Posterior cingulate gyrus (tissue), 11 donors: ENCODE results near the gene RNF145.
A peak's percentile ranks its signal among the peaks of the same experiment; 100 is the strongest.
"Not testable (repeated sequence)": the region's sequence is repeated elsewhere in the genome, so short reads cannot be mapped to it uniquely, and the experiment has no call there.

Experiments
- DNase-seq, 10 donors: peaks; one replicate each; pipeline versions ENCODE4 v3.0.0 to v3.0.0-alpha.2; 2020 to 2021; ENCODE audit warnings: mixed read lengths in 3 of 10
- intact Hi-C: fragments of 100-400 bp; cut with DNase I; formaldehyde crosslinking; loops from one replicate; pipeline ENCODE4 v1.15.1; 2023

Gene RNF145

GRCh38 chr5:159123189-159123588 lies 86.2 kb downstream of the RNF145 start:
- intact Hi-C loops: no loop called here
- DNase-seq: no peak

DNA sequence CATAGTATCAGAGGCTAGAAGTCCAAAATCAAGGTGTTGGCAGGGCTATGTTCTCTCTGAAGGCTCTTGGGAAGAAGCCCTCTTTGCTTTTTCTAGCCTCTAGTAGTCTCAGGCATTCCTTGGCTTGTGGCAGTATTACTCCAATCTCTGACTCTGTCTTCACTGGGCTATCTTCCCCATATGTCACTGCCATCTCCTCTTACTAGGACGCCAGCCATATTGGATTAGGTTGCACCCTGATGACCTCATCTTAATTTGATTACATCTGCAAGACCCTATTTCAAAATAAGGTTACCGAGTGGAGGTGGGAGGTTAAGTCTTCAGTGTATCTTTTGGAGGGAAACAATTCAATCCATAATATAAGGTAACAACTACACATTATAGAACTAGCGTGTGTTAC lies 88.3 kb downstream of the RNF145 start:
- no peak for DNase-seq
- intact Hi-C loops: no loop called here

- intact Hi-C loops: no loop called here
- DNase-seq: no peak
Measured at GRCh38 chr5:159120446-159120845, 88.9 kb downstream of the RNF145 start.

GRCh38 chr5:159119842-159120241 lies 89.5 kb downstream of the RNF145 start:
- intact Hi-C loops, DNase-seq: not testable (repeated sequence)

- DNase-seq: peak in 2 of 10 donors; percentile 73
- intact Hi-C loops: not testable (repeated sequence)
Measured at GRCh38 chr5:159118958-159119659, 90.2 kb downstream of the RNF145 start.

- intact Hi-C loops: no loop called here
Measured at GRCh38 chr5:159113405-159113804, 95.9 kb downstream of the RNF145 start.

GRCh38 chr5:159112436-159112835 lies 96.9 kb downstream of the RNF145 start:
- no peak for DNase-seq
- intact Hi-C loops: no loop called here

More at GRCh38 chr5:159113405-159113804, 95.9 kb downstream of the RNF145 start:
- DNase-seq: no peak
